ENCODE measurements around the gene CFAP43.

CFAP43 gene

DNA sequence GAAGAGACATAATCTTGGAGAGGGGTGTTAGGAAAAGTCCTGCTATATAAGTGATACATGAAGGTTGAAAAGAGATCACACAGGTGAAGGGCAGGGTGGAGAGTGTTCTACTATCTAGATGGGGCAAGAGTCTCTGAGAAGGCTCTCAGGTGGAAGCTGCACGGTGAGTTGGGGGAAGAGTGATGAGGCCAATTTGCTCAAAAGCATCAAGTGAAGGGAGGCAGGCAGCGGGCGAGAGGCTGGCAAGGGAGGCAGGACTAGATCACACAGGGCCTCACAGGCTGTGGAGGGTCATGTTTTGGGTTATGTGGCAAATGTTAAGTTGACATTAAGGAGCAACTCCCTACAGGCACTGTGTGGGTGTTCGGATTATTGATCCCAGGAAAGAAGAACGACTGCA lies 143.9 kb downstream of the CFAP43 start:
- no peaks in the 10 kb centered on the region for H3K36me3 ChIP-seq (ENCODE audit: control insufficient read depth in 1 of 2, insufficient read depth in 2 of 2, low read length in 2 of 2)
- H3K79me2 ChIP-seq (ENCODE audit: control insufficient read depth, insufficient read depth, low read length, poor library complexity): no peaks in the 10 kb centered on the region
- H4K12ac ChIP-seq (ENCODE audit: low read depth, low read length): no peak overlapping the region
- H2BK120ac ChIP-seq (ENCODE audit: insufficient read depth, low read length, poor library complexity): no peak overlapping the region
- no peak overlapping the region for H3K27ac ChIP-seq (ENCODE audit: low read depth, low read length)
- H3K79me1 ChIP-seq (ENCODE audit: low read length): peaks cover 2% of the 10 kb centered on the region
- no peak overlapping the region for H3K4me3 ChIP-seq (ENCODE audit: low read depth, low read length)
- H3K18ac ChIP-seq (ENCODE audit: low read length): no peak overlapping the region
- H3K9ac ChIP-seq (ENCODE audit: low read length): no peak overlapping the region
- no peaks in the 10 kb centered on the region for H3K4me1 ChIP-seq (ENCODE audit: control insufficient read depth in 1 of 2, insufficient read depth in 2 of 2, low read length in 2 of 2)
- no peak overlapping the region for H2BK12ac ChIP-seq (ENCODE audit: low read length)
- no peaks in the 10 kb centered on the region for H3K9me3 ChIP-seq (ENCODE audit: insufficient read depth, low read depth, low read length)
- H3K27me3 ChIP-seq (ENCODE audit: insufficient read depth, low read length): no peaks in the 10 kb centered on the region
- no peak overlapping the region for H4K91ac ChIP-seq (ENCODE audit: low read depth, low read length)
- no peak overlapping the region for H3K14ac ChIP-seq (ENCODE audit: low read length)
- no peak overlapping the region for H3K23ac ChIP-seq (ENCODE audit: low read length)
- no peak overlapping the region for H2BK5ac ChIP-seq (ENCODE audit: low read depth, low read length, poor library complexity)
- no peak overlapping the region for H4K8ac ChIP-seq (ENCODE audit: low read depth, low read length)
- no peak overlapping the region for H3K4me2 ChIP-seq (ENCODE audit: low read length)
- H2AK5ac ChIP-seq (ENCODE audit: low read length): no peak overlapping the region
- no peak overlapping the region for H2AFZ ChIP-seq (ENCODE audit: insufficient read depth, low read length, poor library complexity)
- DNase-seq: no peak
- WGBS (ENCODE audit: extremely low coverage, insufficient coverage, insufficient read length): no CpG with 5 or more reads among the region's 5 CpGs
- H3K4ac ChIP-seq (ENCODE audit: low read depth, low read length): no peak overlapping the region

DNA sequence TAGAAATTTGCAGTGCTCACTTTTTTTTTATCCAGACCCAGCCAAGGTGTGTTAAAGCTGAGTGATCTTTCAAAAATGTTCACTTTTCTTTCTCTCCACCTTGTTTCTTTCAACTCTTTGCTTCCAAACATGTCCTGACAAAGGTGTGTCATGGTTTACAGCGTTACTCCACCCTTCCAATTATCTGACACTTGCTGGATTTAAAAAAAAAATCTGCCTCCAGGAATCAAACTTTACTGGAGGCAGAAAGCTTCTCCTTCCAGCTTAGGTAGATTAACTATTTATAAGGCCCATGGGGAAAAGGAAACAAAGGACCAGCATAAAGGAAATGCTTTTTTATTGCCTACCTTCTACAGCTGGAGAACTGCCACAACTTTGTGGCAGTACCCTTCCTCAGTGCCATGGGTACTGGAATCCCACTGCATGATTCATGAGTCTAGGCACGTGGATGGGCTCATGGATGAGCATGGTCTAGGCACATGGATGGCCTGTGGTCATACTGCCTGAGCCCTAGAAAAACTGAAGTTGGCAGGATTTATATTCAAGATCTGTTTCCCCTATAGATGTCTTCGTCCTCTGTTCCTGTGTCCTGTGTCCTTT lies 146.3 kb downstream of the CFAP43 start, which contains the start of gene COL17A1:
COL17A1 (minus strand) TSS at position 80 of the 600 bp plus-strand sequence. CDS start 5,207 bp downstream, outside the sequence.
- DNase-seq: peak in 1 of 2 donors; percentile 37
- Histone ChIP-seq H3K27ac (ENCODE audit: low read depth, low read length) (no peak within 1 kb of the TSS), H2BK120ac (ENCODE audit: insufficient read depth, low read length, poor library complexity) (no peak within 1 kb of the TSS), H3K23ac (ENCODE audit: low read length) (no peak within 1 kb of the TSS), H3K4ac (ENCODE audit: low read depth, low read length) (no peak within 1 kb of the TSS), H3K79me2 (ENCODE audit: control insufficient read depth, insufficient read depth, low read length, poor library complexity) (no peaks in the 10 kb centered on the region), H3K27me3 (ENCODE audit: insufficient read depth, low read length) (no peaks in the 10 kb centered on the region), H3K4me2 (ENCODE audit: low read length) (no peak within 1 kb of the TSS), H3K4me3 (ENCODE audit: low read depth, low read length) (no peak within 1 kb of the TSS), H2BK12ac (ENCODE audit: low read length) (peak within 1 kb of the TSS; percentile 91), H3K18ac (ENCODE audit: low read length) (no peak within 1 kb of the TSS), H3K9me3 (ENCODE audit: insufficient read depth, low read depth, low read length) (no peaks in the 10 kb centered on the region), H2AFZ (ENCODE audit: insufficient read depth, low read length, poor library complexity) (no peak within 1 kb of the TSS), H4K91ac (ENCODE audit: low read depth, low read length) (peak within 1 kb of the TSS; percentile 88), H2AK5ac (ENCODE audit: low read length) (peak within 1 kb of the TSS; percentile 86), H3K79me1 (ENCODE audit: low read length) (peaks cover 13% of the 10 kb centered on the region), H4K8ac (ENCODE audit: low read depth, low read length) (no peak within 1 kb of the TSS), H3K4me1 (ENCODE audit: control insufficient read depth in 1 of 2, insufficient read depth in 2 of 2, low read length in 2 of 2) (peaks cover 5 to 10% of the 10 kb centered on the region in 2 experiments), H2BK5ac (ENCODE audit: low read depth, low read length, poor library complexity) (no peak within 1 kb of the TSS), H3K36me3 (ENCODE audit: control insufficient read depth in 1 of 2, insufficient read depth in 2 of 2, low read length in 2 of 2) (no peaks in the 10 kb centered on the region), H4K12ac (ENCODE audit: low read depth, low read length) (no peak within 1 kb of the TSS), H3K9ac (ENCODE audit: low read length) (no peak within 1 kb of the TSS), H3K14ac (ENCODE audit: low read length) (no peak within 1 kb of the TSS)
- WGBS (ENCODE audit: extremely low coverage, insufficient coverage, insufficient read length): no CpG with 5 or more reads among the region's 3 CpGs

DNA sequence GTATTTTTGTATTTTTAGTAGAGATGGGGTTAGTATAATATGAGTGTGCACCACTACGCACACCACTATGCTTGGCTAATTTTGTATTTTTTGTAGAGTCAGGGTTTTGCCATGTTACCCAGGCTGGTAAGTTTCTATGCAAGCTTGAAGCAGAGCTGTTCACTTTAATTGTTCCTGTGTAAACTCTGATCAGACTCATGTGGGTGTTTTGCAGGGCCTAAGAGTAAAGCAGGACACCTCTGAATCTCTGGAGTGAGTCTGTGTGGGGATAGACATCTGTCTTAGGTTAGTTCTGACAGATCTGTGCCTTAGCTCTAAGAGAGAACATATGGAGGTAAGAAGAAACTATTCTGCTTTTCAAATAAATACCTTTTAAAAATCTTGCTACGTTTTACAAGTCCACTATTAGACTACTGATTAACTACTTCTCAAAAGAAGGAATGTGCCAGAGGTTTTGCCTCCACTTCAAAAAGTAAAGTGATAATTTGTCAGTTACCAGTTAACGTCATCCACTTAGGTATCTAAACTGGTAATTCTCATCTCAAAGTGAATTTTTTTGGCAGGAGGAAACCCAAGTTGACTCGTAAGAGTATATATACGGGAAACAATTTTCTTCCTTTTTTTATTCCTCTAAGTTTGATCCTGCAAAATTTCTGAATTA lies 147.6 kb downstream of the CFAP43 start:
- Histone ChIP-seq H2BK120ac (ENCODE audit: insufficient read depth, low read length, poor library complexity) (no peak overlapping the region), H3K23ac (ENCODE audit: low read length) (no peak overlapping the region), H3K18ac (ENCODE audit: low read length) (no peak overlapping the region), H3K4me1 (ENCODE audit: control insufficient read depth in 1 of 2, insufficient read depth in 2 of 2, low read length in 2 of 2) (peaks cover 5 to 10% of the 10 kb centered on the region in 2 experiments), H3K4me3 (ENCODE audit: low read depth, low read length) (no peak overlapping the region), H2AK5ac (ENCODE audit: low read length) (no peak overlapping the region), H4K91ac (ENCODE audit: low read depth, low read length) (no peak overlapping the region), H3K14ac (ENCODE audit: low read length) (no peak overlapping the region), H4K12ac (ENCODE audit: low read depth, low read length) (no peak overlapping the region), H3K4me2 (ENCODE audit: low read length) (no peak overlapping the region), H3K4ac (ENCODE audit: low read depth, low read length) (no peak overlapping the region), H3K9ac (ENCODE audit: low read length) (no peak overlapping the region), H3K79me1 (ENCODE audit: low read length) (peaks cover 13% of the 10 kb centered on the region), H3K36me3 (ENCODE audit: control insufficient read depth in 1 of 2, insufficient read depth in 2 of 2, low read length in 2 of 2) (no peaks in the 10 kb centered on the region), H3K27me3 (ENCODE audit: insufficient read depth, low read length) (no peaks in the 10 kb centered on the region), H2AFZ (ENCODE audit: insufficient read depth, low read length, poor library complexity) (no peak overlapping the region), H4K8ac (ENCODE audit: low read depth, low read length) (no peak overlapping the region), H3K9me3 (ENCODE audit: insufficient read depth, low read depth, low read length) (no peaks in the 10 kb centered on the region), H2BK5ac (ENCODE audit: low read depth, low read length, poor library complexity) (no peak overlapping the region), H3K27ac (ENCODE audit: low read depth, low read length) (no peak overlapping the region), H2BK12ac (ENCODE audit: low read length) (no peak overlapping the region), H3K79me2 (ENCODE audit: control insufficient read depth, insufficient read depth, low read length, poor library complexity) (no peaks in the 10 kb centered on the region)
- WGBS (ENCODE audit: extremely low coverage, insufficient coverage, insufficient read length): no CpG with 5 or more reads among the region's 5 CpGs
- DNase-seq: no peak

DNA sequence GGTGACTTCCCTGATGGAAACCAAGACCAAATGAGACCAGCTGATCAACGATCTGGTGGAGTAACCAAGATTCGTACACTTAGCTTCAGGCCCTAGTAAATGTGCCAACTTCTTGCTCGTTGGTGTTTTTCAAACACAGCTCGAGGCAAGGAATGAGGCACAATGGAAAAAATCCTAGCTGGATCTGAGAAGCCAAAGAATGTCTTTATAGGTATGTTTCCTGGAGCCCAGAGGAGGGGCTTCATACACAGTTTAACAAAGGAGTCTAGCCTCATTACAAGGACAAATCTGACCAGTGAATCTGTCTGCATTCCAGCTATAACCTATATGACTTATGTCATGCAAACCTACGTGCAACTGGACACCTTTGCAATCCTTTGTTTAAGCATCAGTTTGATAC lies 150.2 kb downstream of the CFAP43 start:
- DNase-seq: peak; percentile 92 to 99
- Histone ChIP-seq H2AFZ (ENCODE audit: insufficient read depth, low read length, poor library complexity) (no peak overlapping the region), H3K9me3 (ENCODE audit: insufficient read depth, low read depth, low read length) (no peaks in the 10 kb centered on the region), H3K14ac (ENCODE audit: low read length) (no peak overlapping the region), H2BK5ac (ENCODE audit: low read depth, low read length, poor library complexity) (no peak overlapping the region), H3K27me3 (ENCODE audit: insufficient read depth, low read length) (no peaks in the 10 kb centered on the region), H3K4me2 (ENCODE audit: low read length) (no peak overlapping the region), H3K4me1 (ENCODE audit: control insufficient read depth in 1 of 2, insufficient read depth in 2 of 2, low read length in 2 of 2) (peaks cover 5 to 10% of the 10 kb centered on the region in 2 experiments), H3K4me3 (ENCODE audit: low read depth, low read length) (no peak overlapping the region), H3K27ac (ENCODE audit: low read depth, low read length) (peak overlapping the region; percentile 39), H3K4ac (ENCODE audit: low read depth, low read length) (no peak overlapping the region), H4K91ac (ENCODE audit: low read depth, low read length) (no peak overlapping the region), H3K18ac (ENCODE audit: low read length) (no peak overlapping the region), H3K79me2 (ENCODE audit: control insufficient read depth, insufficient read depth, low read length, poor library complexity) (no peaks in the 10 kb centered on the region), H4K12ac (ENCODE audit: low read depth, low read length) (no peak overlapping the region), H2AK5ac (ENCODE audit: low read length) (no peak overlapping the region), H2BK12ac (ENCODE audit: low read length) (no peak overlapping the region), H3K23ac (ENCODE audit: low read length) (no peak overlapping the region), H4K8ac (ENCODE audit: low read depth, low read length) (no peak overlapping the region), H3K9ac (ENCODE audit: low read length) (no peak overlapping the region), H3K79me1 (ENCODE audit: low read length) (peaks cover 13% of the 10 kb centered on the region), H2BK120ac (ENCODE audit: insufficient read depth, low read length, poor library complexity) (no peak overlapping the region), H3K36me3 (ENCODE audit: control insufficient read depth in 1 of 2, insufficient read depth in 2 of 2, low read length in 2 of 2) (no peaks in the 10 kb centered on the region)
- no CpG with 5 or more reads among the region's 5 CpGs for WGBS (ENCODE audit: extremely low coverage, insufficient coverage, insufficient read length)

Measured in trophoblast cell (in vitro differentiated cells and primary cell).